ENCODE data around the gene MARF1.

DNA sequence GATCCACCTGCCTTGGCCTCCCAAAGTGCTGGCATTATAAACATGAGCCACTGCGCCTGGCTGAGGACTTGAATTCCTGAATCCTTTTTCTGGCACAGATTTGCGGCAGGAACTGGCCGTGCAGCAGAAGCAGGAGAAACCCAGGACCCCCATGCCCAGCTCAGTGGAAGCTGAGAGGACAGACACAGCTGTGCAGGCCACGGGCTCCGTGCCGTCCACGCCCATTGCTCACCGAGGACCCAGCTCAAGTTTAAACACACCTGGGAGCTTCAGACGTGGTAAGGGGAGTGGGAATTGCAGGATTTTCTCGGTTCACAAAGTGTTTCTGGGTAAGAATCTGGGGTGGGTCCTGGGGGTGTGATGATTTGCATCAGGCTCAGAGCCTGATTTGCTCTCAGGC is 48.1 kb upstream of the MARF1 start:
- no peak for TF ChIP-seq POLR2A (IDR thresholded peaks at IDR 0.05)
- no peak for TF ChIP-seq CTCF (IDR thresholded peaks at IDR 0.05)
- no peak for TF ChIP-seq EP300 (IDR thresholded peaks at IDR 0.05)
